GM19025 (cell line): ENCODE results near the gene EFHC1.

Experiments
- ATAC-seq: cut with Tn5 transposase; IDR thresholded peaks from one replicate; pipeline ENCODE4 v1.9.1; 2021; ENCODE audit warnings: mild to moderate bottlenecking, low read depth, moderate library complexity; ENCODE audit not compliant: unreplicated experiment

EFHC1 gene

GRCh38 chr6:52515219-52515960 is 95.2 kb downstream of the EFHC1 start:
- no peak for ATAC-seq

GRCh38 chr6:52516269-52516668 is 96.1 kb downstream of the EFHC1 start:
- no peak for ATAC-seq

GRCh38 chr6:52516943-52517342 is 96.8 kb downstream of the EFHC1 start:
- no peak for ATAC-seq

- ATAC-seq: peak; percentile 94
Observed at GRCh38 chr6:52517502-52518278, 97.5 kb downstream of the EFHC1 start.

- ATAC-seq: no peak
Observed at GRCh38 chr6:52518279-52518945, 98.3 kb downstream of the EFHC1 start.

- no peak for ATAC-seq
Observed at GRCh38 chr6:52519618-52520017, 99.5 kb downstream of the EFHC1 start.

- ATAC-seq: no peak
Observed at GRCh38 chr6:52522151-52522626, 102.0 kb downstream of the EFHC1 start.

- ATAC-seq: no peak
Observed at GRCh38 chr6:52522655-52523054, 102.5 kb downstream of the EFHC1 start.

GRCh38 chr6:52523378-52524142 is 103.4 kb downstream of the EFHC1 start:
- ATAC-seq: no peak

- ATAC-seq: no peak
Observed at GRCh38 chr6:52524918-52525317, 104.8 kb downstream of the EFHC1 start.

GRCh38 chr6:52526634-52527033 is 106.5 kb downstream of the EFHC1 start:
- no peak for ATAC-seq

- ATAC-seq: no peak
Observed at GRCh38 chr6:52527436-52527835, 107.3 kb downstream of the EFHC1 start.

GRCh38 chr6:52529311-52529710 is 109.2 kb downstream of the EFHC1 start:
- ATAC-seq: no peak

GRCh38 chr6:52530351-52530750 is 110.2 kb downstream of the EFHC1 start:
- ATAC-seq: no peak

- ATAC-seq: no peak
Observed at GRCh38 chr6:52531396-52531795, 111.3 kb downstream of the EFHC1 start.

- no peak for ATAC-seq
Observed at GRCh38 chr6:52531834-52532233, 111.7 kb downstream of the EFHC1 start.

GRCh38 chr6:52532457-52532856 is 112.3 kb downstream of the EFHC1 start:
- ATAC-seq: no peak

GRCh38 chr6:52533491-52533890 is 113.3 kb downstream of the EFHC1 start:
- ATAC-seq: no peak

GRCh38 chr6:52534363-52534762 is 114.2 kb downstream of the EFHC1 start:
- no peak for ATAC-seq

GRCh38 chr6:52534966-52535390 is 114.8 kb downstream of the EFHC1 start:
- ATAC-seq: no peak
